ENCODE data around the gene TTLL10.

Gene TTLL10

DNA sequence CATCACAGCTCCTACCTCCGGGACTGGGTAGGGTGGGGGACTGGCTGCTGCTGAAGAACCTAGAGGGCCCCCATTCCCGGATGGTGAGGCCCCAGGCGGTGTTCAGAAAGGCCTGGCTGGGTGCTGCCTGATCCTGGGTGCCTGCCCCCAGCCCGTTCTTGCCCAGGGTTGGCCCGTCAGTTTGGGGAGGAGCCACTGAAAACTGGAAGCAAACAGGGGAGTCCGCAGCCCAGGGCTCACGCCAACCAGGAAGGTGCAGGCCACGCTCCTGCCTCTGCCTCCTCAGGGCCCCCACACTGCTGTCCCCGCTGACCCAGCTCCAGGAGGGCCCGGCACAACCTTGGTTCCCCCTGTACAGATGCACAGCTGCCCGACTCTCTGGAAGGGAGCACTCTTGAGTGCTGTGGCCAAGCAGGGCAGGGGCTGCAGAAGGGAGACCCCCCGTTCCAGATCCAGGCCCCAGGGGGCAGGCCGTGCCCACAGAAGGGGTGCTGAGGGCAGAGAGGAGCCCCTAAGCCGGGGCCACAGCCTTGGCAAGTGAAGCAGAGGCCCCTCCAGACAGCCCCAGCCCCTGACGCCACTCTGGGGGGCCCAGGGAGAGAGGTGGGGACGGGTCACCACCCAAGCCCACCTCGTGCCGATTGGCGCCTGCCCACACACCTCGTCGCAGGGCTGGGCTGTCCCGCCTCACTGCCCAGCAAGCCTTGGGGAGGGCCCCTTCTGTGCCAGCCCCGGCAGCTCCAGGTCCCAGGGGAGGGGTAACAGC is 67.3 kb downstream of the TTLL10 start:
- H3K27ac ChIP-seq, result no peak overlapping the region
- no peak for DNase-seq (ENCODE audit: low read depth, low spot score)

DNA sequence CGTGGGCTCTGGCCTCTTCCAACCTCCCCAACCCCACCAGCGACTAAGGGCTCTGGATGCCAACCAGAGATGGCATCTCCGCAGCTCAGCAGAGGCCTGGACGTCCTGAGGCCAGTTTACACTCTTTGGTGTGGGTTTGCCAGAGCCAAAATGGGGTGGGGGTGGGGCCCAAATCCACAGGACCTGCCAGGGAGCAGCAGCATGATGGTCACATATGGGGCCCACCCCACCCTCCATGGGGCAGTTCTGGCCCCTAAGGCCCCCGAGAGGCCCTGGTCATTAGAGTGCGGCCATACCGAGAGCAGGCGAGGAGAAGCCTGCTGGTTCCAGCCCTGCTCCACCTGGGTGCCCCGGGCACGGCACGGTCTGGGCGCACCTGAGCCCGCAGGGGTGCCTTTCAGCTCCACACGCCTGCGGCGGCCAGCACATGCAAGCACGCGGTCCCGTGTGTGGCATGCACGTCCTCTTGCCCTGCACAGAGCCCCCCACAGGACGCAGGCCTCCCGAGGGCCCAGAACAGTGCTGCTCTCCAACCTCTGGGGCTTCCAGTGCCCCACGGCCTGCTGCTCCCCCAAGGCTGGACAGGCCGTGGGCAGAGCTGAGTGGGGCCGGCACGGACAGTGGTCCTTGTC is 68.0 kb downstream of the TTLL10 start:
- H3K27ac ChIP-seq, result no peak overlapping the region
- no peak for DNase-seq (ENCODE audit: low read depth, low spot score)

DNA sequence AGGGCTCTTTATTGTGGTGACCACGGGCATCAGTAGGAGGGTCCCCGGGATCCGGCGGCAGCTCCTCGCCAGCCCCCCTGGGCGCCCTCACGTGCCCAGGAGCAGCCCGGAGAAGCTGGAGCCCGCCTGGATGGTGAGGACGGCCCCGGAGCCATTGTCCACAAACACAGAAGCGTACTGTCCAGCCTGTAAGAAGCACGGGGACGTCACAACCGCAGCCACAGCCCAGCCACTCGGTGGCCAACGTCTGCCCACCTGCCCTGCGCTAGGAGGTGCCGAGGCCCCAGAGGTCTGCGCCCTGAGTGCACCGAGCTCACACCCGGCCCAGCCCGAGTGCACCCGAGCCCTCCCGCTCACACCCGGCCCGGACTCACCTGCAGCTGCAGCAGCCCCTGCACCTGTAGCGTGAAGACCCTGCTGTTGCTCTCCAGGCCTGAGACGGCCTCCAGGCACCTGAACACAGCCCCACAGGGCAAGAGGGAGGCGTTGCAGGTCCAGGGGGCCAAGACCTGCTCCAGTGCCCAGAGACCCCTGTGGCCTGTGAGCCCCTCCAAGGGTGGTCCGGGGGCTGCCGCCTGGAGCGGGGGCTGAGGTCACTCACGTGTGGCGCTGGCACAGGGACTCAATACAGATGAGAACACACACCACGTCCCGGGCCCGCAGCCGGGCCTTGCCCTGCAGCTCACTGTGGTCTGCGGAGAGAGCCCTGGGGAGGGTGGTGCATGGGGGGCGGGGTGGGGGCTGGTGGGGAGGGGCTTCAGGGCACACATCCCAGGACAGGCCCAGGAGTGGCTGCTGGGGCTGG is 69.0 kb downstream of the TTLL10 start:
- DNase-seq (ENCODE audit: low read depth, low spot score), result no peak

DNA sequence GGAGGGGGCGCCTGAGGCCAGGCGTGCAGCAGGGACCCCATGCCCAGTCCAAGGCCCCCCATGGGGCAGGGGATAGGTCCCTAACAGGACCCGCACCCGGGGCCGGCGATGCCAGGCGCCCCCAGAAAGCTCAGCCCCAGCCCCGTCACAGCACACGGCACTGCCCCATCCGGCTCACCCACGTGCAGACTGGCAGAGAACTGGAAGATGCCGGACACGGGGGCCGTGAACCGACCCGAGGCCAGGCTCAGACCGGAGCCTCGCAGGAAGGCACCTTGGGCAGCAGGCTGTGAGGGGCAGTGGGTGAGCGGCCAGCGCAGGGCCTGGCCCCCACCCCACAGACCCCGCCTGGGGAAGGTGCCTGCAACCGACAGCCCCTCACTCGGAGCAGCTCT is 69.6 kb downstream of the TTLL10 start:
- H3K27ac ChIP-seq, result no peak overlapping the region
- no peak for DNase-seq (ENCODE audit: low read depth, low spot score)

More for the DNA sequence above, 69.0 kb downstream of the TTLL10 start:
- H3K27ac ChIP-seq, result no peak overlapping the region

DNA sequence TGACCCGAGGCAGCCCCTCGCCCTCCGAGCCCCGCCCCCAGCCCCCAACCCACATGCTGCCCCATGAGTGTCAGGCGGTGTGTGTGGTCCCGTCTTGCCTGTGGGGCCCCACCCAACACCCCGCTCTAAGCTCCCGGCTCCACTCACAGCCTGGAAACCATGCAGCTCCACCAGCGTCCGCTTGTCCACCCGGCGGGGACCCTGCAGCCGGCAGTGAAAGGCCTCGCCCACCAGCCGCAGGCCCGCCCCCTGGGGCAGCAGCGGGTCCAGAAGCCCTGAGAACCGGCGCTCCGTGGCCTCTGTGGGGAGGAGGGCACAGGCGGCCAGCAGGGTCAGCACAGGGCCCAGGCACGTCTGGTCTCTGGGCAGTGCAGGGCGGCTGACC is 70.1 kb downstream of the TTLL10 start:
- no peak overlapping the region for H3K27ac ChIP-seq
- no peak for DNase-seq (ENCODE audit: low read depth, low spot score)

DNA sequence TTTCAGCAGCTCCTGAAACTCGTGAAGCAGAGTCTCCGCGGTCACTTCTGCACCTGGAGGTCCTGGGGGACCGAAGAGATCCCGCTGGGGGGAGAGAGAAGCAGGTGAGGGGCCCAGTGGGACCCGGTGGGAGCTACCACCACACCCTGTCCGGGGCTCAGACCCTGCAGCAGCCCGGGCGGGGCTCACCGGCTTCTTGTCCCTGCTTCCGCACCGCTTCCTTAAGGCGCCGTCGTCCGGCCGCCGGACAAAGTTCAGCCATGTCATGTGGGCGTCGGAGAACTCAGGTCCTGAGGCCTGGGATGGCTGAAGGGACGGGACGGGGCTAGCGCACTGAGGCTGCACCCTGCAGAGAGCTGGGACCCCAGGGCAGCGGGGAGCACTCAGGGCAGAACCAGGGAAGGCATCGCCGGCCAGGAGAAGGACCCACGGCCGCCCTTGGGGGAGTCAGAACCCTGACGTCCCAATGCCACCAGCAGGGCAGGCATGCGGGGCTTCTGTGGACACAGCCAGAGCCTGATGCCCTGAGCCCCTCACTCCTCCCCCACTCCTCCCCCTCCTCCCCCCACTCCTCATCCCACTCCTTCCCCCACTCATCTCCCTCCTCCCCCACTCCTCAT is 70.6 kb downstream of the TTLL10 start:
- H3K27ac ChIP-seq, result no peak overlapping the region
- DNase-seq (ENCODE audit: low read depth, low spot score), result no peak

DNA sequence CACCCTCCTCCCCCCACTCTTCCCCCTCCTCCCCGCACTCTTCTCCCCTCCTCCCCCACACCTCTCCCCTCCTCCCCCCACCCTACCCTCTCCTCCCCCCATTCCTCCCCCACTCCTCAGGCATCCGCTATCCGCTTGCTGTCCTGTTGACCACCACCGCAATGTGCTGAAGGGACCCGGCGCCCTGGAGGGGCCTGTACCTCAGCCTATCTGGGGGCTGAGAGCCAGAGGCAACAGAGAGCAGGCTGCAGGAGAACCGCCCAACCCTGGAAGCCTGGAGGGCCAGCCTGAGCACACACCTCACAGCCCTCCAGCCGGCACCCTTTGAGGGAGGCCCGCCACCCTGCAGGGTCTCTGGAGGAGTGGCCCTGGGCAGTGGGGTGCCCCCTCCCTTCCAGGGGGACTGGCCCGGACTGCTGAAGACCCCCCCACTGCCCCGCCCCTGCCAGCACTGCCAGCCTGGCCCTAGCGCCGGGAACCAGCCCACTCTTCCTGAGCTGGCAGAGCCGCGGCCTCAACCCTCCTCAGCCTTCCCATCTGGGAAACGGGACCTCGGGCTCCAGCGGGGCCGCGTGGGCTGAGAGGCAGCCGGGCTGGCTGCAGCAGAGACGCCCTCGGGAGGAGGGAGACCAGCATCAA is 71.6 kb downstream of the TTLL10 start:
- no peak for DNase-seq (ENCODE audit: low read depth, low spot score)
- no peak overlapping the region for H3K27ac ChIP-seq

DNA sequence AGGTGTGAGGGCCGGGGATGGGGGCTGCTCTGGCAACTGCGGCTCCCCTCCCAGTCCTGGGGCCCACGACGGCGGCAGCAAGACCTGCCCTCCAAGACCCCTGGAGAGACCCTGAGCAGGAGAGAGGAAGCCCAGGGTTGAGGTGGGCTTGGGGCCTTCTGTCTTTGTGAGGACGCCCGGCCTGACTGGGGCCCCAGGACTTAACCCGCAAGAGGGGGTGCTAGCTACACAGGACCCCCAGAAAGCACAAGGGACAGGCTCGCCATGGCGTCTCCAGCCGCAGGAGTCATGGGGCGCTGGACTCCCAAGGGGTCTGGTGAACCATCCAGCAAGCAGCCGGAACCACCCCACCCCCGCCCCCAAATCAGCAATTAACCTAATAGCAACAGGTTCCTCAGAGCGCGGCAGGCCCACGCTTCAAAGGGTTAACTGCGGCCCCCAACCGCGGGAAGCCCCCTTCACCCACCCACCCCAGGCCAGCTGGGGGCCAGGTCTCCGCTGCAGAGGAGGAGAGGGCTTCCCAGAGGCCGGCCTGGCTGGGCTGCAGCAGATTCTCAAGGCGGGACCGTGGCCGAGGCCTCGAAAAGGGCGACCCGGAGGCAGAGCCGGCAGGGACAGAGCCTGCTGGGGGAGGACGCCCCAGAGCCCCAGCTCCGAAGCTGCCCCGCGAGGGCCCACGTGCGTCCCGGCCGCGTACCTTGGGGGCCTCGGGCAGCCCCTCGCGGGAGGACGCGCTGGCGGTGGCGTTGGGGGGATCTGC is 72.3 kb downstream of the TTLL10 start:
- DNase-seq (ENCODE audit: low read depth, low spot score), result no peak
- H3K27ac ChIP-seq, result no peak overlapping the region

DNA sequence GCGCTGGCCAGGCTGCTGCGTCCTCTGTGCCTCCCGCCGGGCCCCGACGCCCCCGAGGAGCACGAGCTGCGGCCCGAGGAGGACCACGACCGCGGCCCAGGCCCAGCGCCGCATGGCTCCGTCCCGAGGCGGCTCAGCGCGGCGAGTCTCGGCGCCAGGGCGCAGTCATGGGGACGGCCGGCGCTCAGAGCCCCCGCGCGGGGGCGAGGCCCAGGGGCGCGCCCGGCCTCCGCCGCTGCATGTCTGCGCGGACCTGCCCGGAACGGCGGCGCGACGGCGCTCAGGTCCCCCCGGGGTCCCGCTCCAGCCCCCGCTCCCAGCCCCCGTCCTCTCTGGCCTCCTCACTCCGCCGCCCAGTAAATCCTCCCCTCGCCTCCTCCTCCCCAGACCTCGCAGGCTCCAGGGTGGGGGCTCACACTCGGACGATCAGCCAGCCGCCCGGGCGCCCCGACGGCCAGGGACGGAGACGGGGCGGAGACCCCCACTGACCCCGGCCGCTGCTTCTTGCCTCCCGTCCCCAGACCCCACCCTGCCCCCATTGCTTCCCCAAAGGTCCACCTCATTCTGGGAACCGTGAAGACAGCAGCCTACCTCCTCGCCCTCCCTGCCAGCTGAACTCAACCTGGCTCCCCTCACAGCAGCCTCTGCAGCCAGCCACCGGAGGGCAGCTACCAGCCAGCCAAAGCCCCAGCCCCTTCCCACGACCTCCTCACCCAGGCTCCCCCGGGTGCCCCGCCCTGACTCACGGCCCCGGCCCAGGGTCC is 73.1 kb downstream of the TTLL10 start, which contains the start of gene C1QTNF12:
Gene C1QTNF12 (minus strand): TSS at position 146 of the 764 bp plus-strand sequence. CDS start 32 bp downstream, at position 114.
- DNase-seq (ENCODE audit: low read depth, low spot score), result no peak
- no peak within 1 kb of the TSS for H3K27ac ChIP-seq

DNA sequence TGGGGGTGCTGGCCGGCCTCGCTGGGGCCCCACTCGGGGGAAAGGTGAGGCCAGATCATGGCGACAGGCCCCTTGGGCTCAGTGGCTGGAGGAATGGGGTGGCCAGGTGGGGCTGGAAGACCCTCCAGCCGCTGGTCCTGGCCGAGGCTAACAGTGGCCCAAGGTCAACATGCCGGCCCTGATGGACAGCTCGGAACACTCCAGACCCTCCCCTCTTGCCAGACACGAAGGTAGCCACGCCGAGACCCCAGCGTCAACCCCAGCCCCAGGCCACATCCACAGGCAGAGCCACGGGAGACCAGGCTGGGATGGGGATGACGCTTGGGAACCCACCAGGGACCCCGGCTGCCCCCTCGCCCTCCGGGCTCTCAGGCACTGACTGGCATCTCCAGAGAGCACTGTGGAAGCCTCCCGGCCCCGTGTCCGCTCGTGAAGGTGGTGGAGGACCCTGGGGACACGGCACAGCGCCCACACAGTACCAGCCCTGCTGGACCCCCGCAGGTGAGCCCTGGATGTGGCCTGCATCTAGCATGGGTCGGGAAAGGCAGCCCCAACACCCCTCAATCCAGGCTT is 73.7 kb downstream of the TTLL10 start:
- no peak for DNase-seq (ENCODE audit: low read depth, low spot score)
- no peak overlapping the region for H3K27ac ChIP-seq
